ENCODE data around the gene TOGARAM2. TPM values are rescaled to one million over a fixed set of nuclear protein-coding genes. Genes with fewer than 3 reads are reported as not detected.

TOGARAM2 gene
- total RNA-seq, 2 experiments from 2014 or later, result 0.03 TPM; not detected in 1

DNA sequence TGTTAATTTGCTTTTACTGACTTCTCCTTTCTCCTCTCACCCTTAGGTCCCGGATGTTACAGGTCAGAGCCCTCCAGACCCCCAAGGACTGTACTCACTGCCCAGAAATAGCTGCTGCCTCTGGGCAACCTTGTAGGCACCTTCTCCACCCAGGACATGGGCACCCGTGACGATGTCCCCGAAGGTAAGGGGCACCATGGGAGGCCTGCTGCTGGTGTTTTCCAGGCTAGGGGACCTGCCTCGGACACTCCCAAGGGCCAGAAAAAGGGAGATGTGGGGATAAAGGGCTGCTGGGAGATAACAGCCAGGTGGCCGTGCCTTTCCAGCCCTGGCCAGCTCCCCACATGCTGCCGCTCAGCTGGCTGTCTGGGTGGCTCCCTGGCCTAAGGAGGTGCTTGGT, 13.6 kb downstream of the TOGARAM2 start:
- CTCF ChIA-PET (ENCODE audit: unreplicated experiment), result no interaction called here
- DNase-seq (ENCODE audit: low spot score), result no peak
- Histone ChIP-seq H4K20me1 (ENCODE audit: insufficient read depth, low read length) (no peaks in the 10 kb centered on the region), H3K79me2 (ENCODE audit: insufficient read depth, low read depth, low read length) (no peaks in the 10 kb centered on the region), H3K9me3 (ENCODE audit: low read length) (no peaks in the 10 kb centered on the region), H3K9me2 (ENCODE audit: insufficient read depth, low read length) (no peaks in the 10 kb centered on the region), H3K4me1 (ENCODE audit: insufficient read depth, low read length, poor library complexity, severe bottlenecking) (no peaks in the 10 kb centered on the region), H3K4me3 (ENCODE audit: low read depth, low read length, poor library complexity, severe bottlenecking) (no peak overlapping the region), H2AFZ (ENCODE audit: low read length) (no peak overlapping the region), H3K27ac (ENCODE audit: low read depth, low read length, poor library complexity, severe bottlenecking) (no peak overlapping the region), H3K36me3 (ENCODE audit: insufficient read depth, low read length) (no peaks in the 10 kb centered on the region), H3K4me2 (ENCODE audit: low read length) (no peak overlapping the region)
- intact Hi-C loops (cut with micrococcal nuclease; ENCODE audit: unreplicated experiment), result no loop called here
- TF ChIP-seq EZH2phosphoT487 (IDR thresholded peaks at IDR 0.05; ENCODE audit: borderline replicate concordance, low read depth, low read length), result no peak
- TF ChIP-seq, protein P1, sequence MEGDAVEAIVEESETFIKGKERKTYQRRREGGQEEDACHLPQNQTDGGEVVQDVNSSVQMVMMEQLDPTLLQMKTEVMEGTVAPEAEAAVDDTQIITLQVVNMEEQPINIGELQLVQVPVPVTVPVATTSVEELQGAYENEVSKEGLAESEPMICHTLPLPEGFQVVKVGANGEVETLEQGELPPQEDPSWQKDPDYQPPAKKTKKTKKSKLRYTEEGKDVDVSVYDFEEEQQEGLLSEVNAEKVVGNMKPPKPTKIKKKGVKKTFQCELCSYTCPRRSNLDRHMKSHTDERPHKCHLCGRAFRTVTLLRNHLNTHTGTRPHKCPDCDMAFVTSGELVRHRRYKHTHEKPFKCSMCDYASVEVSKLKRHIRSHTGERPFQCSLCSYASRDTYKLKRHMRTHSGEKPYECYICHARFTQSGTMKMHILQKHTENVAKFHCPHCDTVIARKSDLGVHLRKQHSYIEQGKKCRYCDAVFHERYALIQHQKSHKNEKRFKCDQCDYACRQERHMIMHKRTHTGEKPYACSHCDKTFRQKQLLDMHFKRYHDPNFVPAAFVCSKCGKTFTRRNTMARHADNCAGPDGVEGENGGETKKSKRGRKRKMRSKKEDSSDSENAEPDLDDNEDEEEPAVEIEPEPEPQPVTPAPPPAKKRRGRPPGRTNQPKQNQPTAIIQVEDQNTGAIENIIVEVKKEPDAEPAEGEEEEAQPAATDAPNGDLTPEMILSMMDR (conservative IDR thresholded peaks at IDR 0.05; ENCODE audit: low read length), result no peak
- BruUV-seq (replicated peaks), result no TSS peak
- POLR2A ChIA-PET, result no interaction called here

DNA sequence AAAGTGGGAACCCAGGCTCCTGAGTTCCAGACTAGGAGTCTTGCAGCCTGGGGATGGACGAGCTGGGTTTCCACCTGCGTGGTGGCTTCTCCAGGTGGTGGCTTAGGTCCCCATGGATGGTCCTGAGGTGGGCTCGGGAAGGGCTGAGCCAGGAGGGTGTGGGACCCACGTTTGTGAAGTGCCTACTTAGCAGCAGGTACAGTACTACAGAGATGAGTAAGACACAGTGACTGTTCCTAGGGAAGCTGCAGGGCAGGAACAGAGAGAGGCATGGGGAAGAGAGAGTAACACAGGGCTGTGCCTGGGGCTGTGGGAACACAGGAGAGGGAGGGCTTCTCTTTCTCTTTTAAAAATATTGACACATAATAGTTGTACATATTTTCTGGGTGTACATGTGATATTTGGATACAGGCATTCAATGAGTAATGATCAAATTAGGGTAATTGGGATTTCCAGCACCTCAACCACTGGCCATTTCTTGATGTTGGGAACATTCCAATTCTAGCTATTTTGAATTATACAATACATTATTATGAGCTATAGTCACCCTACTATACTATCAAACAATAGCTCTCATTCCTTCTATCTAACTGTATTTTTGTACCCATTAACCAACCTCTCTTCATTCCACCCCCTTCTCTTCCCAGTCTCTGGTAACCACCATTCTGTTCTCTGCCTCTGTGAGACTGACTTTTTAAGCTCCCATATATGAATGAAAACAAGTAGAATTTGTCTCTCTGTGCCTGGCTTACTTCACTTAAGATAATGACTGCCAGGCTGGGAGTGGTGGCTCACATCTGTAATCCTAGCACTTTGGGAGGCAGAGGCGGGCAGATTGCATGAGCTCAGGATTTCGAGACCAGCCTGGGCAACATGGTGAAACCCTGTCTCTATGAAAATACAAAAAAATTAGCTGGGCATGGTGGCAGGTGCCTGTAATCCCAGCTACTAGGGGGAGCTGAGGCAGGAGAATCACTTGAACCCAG, 15.0 kb downstream of the TOGARAM2 start:
- ChIA-PET CTCF (ENCODE audit: unreplicated experiment) (no interaction called here), POLR2A (interaction anchor here (0.7 kb wide), 1 partner anchor 46 kb away, joined by 5 read pairs; no protein-coding TSS in a partner anchor)
- H3K9me3 ChIP-seq (ENCODE audit: low read length), result no peaks in the 10 kb centered on the region
- no peaks in the 10 kb centered on the region for H3K4me1 ChIP-seq (ENCODE audit: insufficient read depth, low read length, poor library complexity, severe bottlenecking)
- no peaks in the 10 kb centered on the region for H4K20me1 ChIP-seq (ENCODE audit: insufficient read depth, low read length)
- intact Hi-C loops (cut with micrococcal nuclease; ENCODE audit: unreplicated experiment), result no loop called here
- no peak for DNase-seq (ENCODE audit: low spot score)
- TF ChIP-seq, protein P1 (conservative IDR thresholded peaks at IDR 0.05; ENCODE audit: low read length), result no peak
- TF ChIP-seq EZH2phosphoT487 (IDR thresholded peaks at IDR 0.05; ENCODE audit: borderline replicate concordance, low read depth, low read length), result no peak
- H3K4me2 ChIP-seq (ENCODE audit: low read length), result no peak overlapping the region
- H3K79me2 ChIP-seq (ENCODE audit: insufficient read depth, low read depth, low read length), result no peaks in the 10 kb centered on the region
- H3K27ac ChIP-seq (ENCODE audit: low read depth, low read length, poor library complexity, severe bottlenecking), result no peak overlapping the region
- H3K9me2 ChIP-seq (ENCODE audit: insufficient read depth, low read length), result no peaks in the 10 kb centered on the region
- H3K4me3 ChIP-seq (ENCODE audit: low read depth, low read length, poor library complexity, severe bottlenecking), result no peak overlapping the region
- no TSS peak for BruUV-seq (replicated peaks)
- H2AFZ ChIP-seq (ENCODE audit: low read length), result no peak overlapping the region
- H3K36me3 ChIP-seq (ENCODE audit: insufficient read depth, low read length), result no peaks in the 10 kb centered on the region

Data from OCI-LY7 (cell line).